GM23248 (cell line): ENCODE measurements around the gene SEMA6A. TPM values are rescaled to one million over a fixed set of nuclear protein-coding genes. Genes with fewer than 3 reads are reported as not detected.

Experiments
- DNase-seq: peaks from one replicate; pipeline ENCODE4 v3.0.0-alpha.2; 2015
- H2AFZ ChIP-seq: fragments of 200-600 bp; sonication (generic); 2 replicates; pipeline ENCODE4 v1.6.1; 2016; ENCODE audit warnings: antibody characterized with exemption
- H3F3A ChIP-seq: fragments of 200-600 bp; sonication (generic); 2 replicates; pipeline ENCODE4 v1.6.1; 2016; ENCODE audit warnings: mild to moderate bottlenecking, antibody characterized with exemption, mixed run types; ENCODE audit not compliant: insufficient read depth
- H3K27ac ChIP-seq: fragments of 200-600 bp; sonication (generic); 2 replicates; pipeline ENCODE4 v1.5.1; 2016; ENCODE audit warnings: mild to moderate bottlenecking
- H3K27me3 ChIP-seq: fragments of 200-600 bp; sonication (generic); replicated peaks from 2 replicates; pipeline ENCODE4 v1.6.1; 2016; ENCODE audit warnings: mild to moderate bottlenecking; ENCODE audit not compliant: insufficient read depth
- H3K36me3 ChIP-seq: fragments of 200-600 bp; sonication (generic); 2 replicates; pipeline ENCODE4 v1.6.1; 2016; ENCODE audit warnings: low read depth, mild to moderate bottlenecking
- H3K4me1 ChIP-seq: fragments of 200-600 bp; sonication (generic); 2 replicates; pipeline ENCODE4 v1.6.1; 2016; ENCODE audit warnings: mild to moderate bottlenecking; ENCODE audit not compliant: insufficient read depth
- H3K4me2 ChIP-seq: fragments of 200-600 bp; sonication (generic); one replicate; pipeline ENCODE4 v1.6.1; 2016; ENCODE audit warnings: mild to moderate bottlenecking; ENCODE audit not compliant: unreplicated experiment
- H3K4me3 ChIP-seq: fragments of 200-600 bp; sonication (generic); 2 replicates; pipeline ENCODE4 v1.5.1; 2016; ENCODE audit warnings: mild to moderate bottlenecking
- H3K79me2 ChIP-seq: fragments of 200-600 bp; sonication (generic); 2 replicates; pipeline ENCODE4 v1.6.1; 2016; ENCODE audit warnings: mild to moderate bottlenecking; ENCODE audit not compliant: insufficient read depth
- H3K9ac ChIP-seq: fragments of 200-600 bp; sonication (generic); 2 replicates; pipeline ENCODE4 v1.6.1; 2016; ENCODE audit warnings: mild to moderate bottlenecking
- H3K9me2 ChIP-seq: fragments of 200-600 bp; sonication (generic); 2 replicates; pipeline ENCODE4 v1.6.1; 2016; ENCODE audit warnings: mixed run types, mild to moderate bottlenecking, moderate library complexity; ENCODE audit not compliant: insufficient read depth
- H3K9me3 ChIP-seq: fragments of 200-600 bp; sonication (generic); one replicate; pipeline ENCODE4 v1.6.1; 2017; ENCODE audit warnings: low read depth
- H4K20me1 ChIP-seq: fragments of 200-600 bp; sonication (generic); 2 replicates; pipeline ENCODE4 v1.6.0; 2016; ENCODE audit not compliant: insufficient read depth
- EZH2 ChIP-seq: fragments of 200-600 bp; sonication (generic); IDR thresholded peaks from 2 replicates; pipeline ENCODE4 v1.6.1; 2018; ENCODE audit warnings: antibody characterized with exemption, mild to moderate bottlenecking; ENCODE audit not compliant: insufficient read depth, poor library complexity, severe bottlenecking
- EZH2phosphoT487 ChIP-seq: fragments of 200-600 bp; sonication (generic); IDR thresholded peaks from 2 replicates; pipeline ENCODE4 v1.6.1; 2018; ENCODE audit warnings: antibody characterized with exemption, moderate library complexity, mild to moderate bottlenecking, low read depth; ENCODE audit not compliant: insufficient read depth
- WGBS, 2 experiments: methylation state at CpG; one replicate each; pipeline ENCODE4 v1.1.6; 2015 to 2017; ENCODE audit warnings: low lambda C conversion rate in 2 of 2, low coverage in 1 of 2; ENCODE audit errors: missing lambda C conversion rate in 2 of 2; 5-methylcytosine and 5-hydroxymethylcytosine counted together
- in situ Hi-C: fragments of 300-500 bp; cut with MboI; formaldehyde crosslinking; loops from 2 replicates; pipeline ENCODE4 v1.15.0; 2020
- polyA plus RNA-seq: library from polyadenylated mRNA; unstranded; fragments of >200 nt; fragmentation: Nextera tagmentation; extraction: Ambion mirVana; gene quantifications from 2 replicates; pipeline ENCODE4 v1.2.1, GENCODE V29; 2016
- total RNA-seq: library from RNA; depleted of rRNA; stranded (reverse); fragments of >200 nt; shearing (Covaris generic); gene quantifications from 2 replicates; pipeline ENCODE4 v1.2.3, GENCODE V29; 2014

The SEMA6A gene
- total and polyA plus RNA-seq, 2 experiments from 2014 or later = under 0.01 to 0.79 TPM

DNA sequence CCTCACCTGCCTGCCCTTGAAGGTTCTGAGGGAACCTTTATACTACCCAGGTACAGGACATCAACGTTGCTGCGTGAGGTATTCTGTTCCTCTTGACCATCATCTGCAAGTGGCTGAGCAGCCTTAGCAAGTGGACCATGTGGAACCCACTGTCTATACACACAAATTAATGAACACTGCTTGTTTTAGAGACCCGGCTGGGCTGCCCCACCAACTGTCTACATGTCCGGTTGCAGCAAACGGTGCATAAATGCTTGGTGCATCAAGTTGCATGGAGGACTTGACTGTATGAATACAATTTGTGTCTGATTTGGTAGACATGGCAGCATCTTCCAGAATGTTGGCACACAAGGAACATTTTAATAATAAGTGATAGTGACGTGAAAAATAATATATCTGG, 65.8 kb downstream of the SEMA6A start:
- no peaks in the 10 kb centered on the region for H3K79me2 ChIP-seq
- H2AFZ ChIP-seq = no peak overlapping the region
- in situ Hi-C loops = no loop called here
- no peak for DNase-seq
- no peaks in the 10 kb centered on the region for H3K4me1 ChIP-seq
- 91 to 94% methylated on average over 6 of the region's 6 CpGs for WGBS, 2 experiments
- H3K9ac ChIP-seq = no peak overlapping the region
- H3F3A ChIP-seq = 0 out of 2 replicates have a peak, but pooled peaks cover 4% of the 10 kb centered on the region
- no peaks in the 10 kb centered on the region for H4K20me1 ChIP-seq
- H3K9me2 ChIP-seq = no peaks in the 10 kb centered on the region
- no peaks in the 10 kb centered on the region for H3K36me3 ChIP-seq
- H3K4me3 ChIP-seq = no peak overlapping the region
- 0 out of 2 replicates have a peak, but pooled peaks cover 4% of the 10 kb centered on the region for H3K27me3 ChIP-seq
- H3K9me3 ChIP-seq = no peaks in the 10 kb centered on the region
- H3K4me2 ChIP-seq = no peak overlapping the region
- TF ChIP-seq EZH2phosphoT487 (no peak), EZH2 (no peak)
- no peak overlapping the region for H3K27ac ChIP-seq

DNA sequence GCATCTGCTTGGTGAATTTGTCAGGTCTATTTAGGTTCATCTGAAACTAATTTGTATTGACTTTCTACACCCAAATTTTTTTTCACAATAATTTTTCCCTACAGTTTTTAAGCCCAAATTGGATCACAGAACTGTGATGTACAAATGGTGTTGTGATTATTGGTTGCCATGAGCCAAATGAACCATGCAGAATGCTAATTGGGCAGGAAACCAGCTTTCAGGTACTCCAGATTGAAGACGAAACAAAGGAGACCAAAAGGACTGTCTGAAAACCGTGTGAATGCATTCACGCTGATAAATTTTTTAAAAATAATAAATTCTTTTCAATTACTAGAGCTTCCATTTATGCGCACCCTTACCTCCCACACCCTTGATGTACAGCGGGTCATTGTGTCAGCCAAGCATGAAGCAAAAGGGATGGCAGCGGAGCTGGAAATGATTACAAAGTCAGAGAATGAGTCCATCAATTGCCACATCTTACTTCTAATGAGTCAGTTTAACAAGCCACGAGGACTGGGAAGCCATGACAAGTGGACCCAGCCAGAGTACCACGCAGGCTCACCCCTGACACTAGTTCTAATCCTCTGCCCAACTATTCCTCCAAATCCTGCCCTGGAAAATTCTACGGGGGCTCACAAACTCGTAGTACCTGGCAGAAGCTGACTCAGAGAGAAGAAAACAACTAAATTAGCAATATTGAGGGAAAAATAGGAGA, 66.5 kb downstream of the SEMA6A start:
- DNase-seq = peak; percentile 45
- H2AFZ ChIP-seq = no peak overlapping the region
- 46 to 52% methylated on average over 10 of the region's 10 CpGs for WGBS, 2 experiments

DNA sequence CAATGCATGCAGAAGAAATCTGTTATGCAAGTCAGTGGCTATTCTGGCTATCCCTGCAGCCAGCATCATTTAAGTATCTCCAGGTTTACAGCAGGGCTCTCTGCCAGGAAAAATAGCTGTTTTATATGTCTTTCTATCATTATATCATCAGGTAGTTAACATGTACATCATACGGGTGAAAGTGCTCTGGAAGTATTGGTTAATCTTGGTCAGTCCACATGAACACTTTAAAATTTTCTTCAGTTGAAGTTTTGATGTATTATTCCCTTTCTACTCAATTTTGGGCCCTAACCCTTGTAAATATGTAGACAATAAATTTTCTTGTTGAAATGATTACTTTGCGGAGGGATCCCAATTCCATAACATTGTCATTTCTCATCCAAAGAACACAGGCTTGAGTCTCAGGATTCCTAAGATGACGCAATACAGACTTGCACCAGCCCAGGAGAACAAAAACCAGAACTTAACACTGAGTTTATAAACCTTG, 67.5 kb downstream of the SEMA6A start:
- no peaks in the 10 kb centered on the region for H3K4me1 ChIP-seq
- DNase-seq = peak; percentile 47
- H3K4me2 ChIP-seq = no peak overlapping the region
- no peak for TF ChIP-seq EZH2
- no peak for TF ChIP-seq EZH2phosphoT487
- H3K9ac ChIP-seq = no peak overlapping the region
- H4K20me1 ChIP-seq = no peaks in the 10 kb centered on the region
- no peaks in the 10 kb centered on the region for H3K79me2 ChIP-seq
- H3K36me3 ChIP-seq = no peaks in the 10 kb centered on the region
- no peak overlapping the region for H3K27ac ChIP-seq
- H2AFZ ChIP-seq = no peak overlapping the region
- H3F3A ChIP-seq = 0 out of 2 replicates have a peak, but pooled peaks cover 4% of the 10 kb centered on the region
- 10 to 11% methylated on average over 3 of the region's 3 CpGs for whole genome bisulfite sequencing, 2 experiments
- in situ Hi-C loops = no loop called here
- H3K4me3 ChIP-seq = no peak overlapping the region
- no peaks in the 10 kb centered on the region for H3K9me2 ChIP-seq
- H3K27me3 ChIP-seq = 0 out of 2 replicates have a peak, but pooled peaks cover 4% of the 10 kb centered on the region
- no peaks in the 10 kb centered on the region for H3K9me3 ChIP-seq

More for the DNA sequence above, 66.5 kb downstream of the SEMA6A start:
- Histone ChIP-seq H3K9me3 (no peaks in the 10 kb centered on the region), H3K9ac (no peak overlapping the region), H3K36me3 (no peaks in the 10 kb centered on the region), H3K4me2 (no peak overlapping the region), H3F3A (0 out of 2 replicates have a peak, but pooled peaks cover 4% of the 10 kb centered on the region), H3K4me1 (no peaks in the 10 kb centered on the region), H4K20me1 (no peaks in the 10 kb centered on the region), H3K79me2 (no peaks in the 10 kb centered on the region), H3K27ac (no peak overlapping the region), H3K9me2 (no peaks in the 10 kb centered on the region), H3K4me3 (no peak overlapping the region), H3K27me3 (0 out of 2 replicates have a peak, but pooled peaks cover 4% of the 10 kb centered on the region)
- in situ Hi-C loops = no loop called here
- TF ChIP-seq EZH2 (no peak), EZH2phosphoT487 (no peak)

DNA sequence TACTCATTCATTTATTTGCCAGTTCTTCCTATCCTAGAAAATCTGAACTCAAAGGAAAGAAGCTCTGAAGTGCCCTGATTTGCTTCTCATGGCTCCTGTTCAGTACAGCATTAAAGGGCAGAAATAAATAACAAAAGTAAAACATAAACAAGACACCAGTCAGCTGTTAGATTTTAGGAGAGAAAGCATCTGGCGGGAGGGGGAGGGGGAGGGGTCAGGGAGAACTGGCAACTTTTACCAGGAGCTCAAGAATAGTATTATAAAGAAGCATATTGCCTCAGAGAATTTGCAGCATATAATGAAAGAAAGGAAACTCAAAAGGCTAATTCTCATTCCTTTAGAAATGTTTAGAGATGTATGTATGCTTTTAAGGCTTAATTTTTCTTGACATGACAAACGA, 68.1 kb downstream of the SEMA6A start:
- Histone ChIP-seq H4K20me1 (no peaks in the 10 kb centered on the region), H3K4me1 (no peaks in the 10 kb centered on the region), H3K9me2 (no peaks in the 10 kb centered on the region), H3F3A (0 out of 2 replicates have a peak, but pooled peaks cover 4% of the 10 kb centered on the region), H3K27ac (no peak overlapping the region), H3K4me2 (no peak overlapping the region), H3K9me3 (no peaks in the 10 kb centered on the region), H3K79me2 (no peaks in the 10 kb centered on the region), H3K4me3 (no peak overlapping the region), H2AFZ (no peak overlapping the region), H3K36me3 (no peaks in the 10 kb centered on the region), H3K9ac (no peak overlapping the region), H3K27me3 (0 out of 2 replicates have a peak, but pooled peaks cover 4% of the 10 kb centered on the region)
- WGBS, 2 experiments = 29 to 35% methylated on average over 2 of the region's 2 CpGs
- no peak for DNase-seq
- TF ChIP-seq EZH2phosphoT487 (no peak), EZH2 (no peak)
- in situ Hi-C loops = no loop called here
